H1 (cell line): ENCODE measurements around the gene RBCK1. TPM values are rescaled to one million over a fixed set of nuclear protein-coding genes. Genes with fewer than 3 reads are reported as not detected.

Experiments
- CTCF ChIA-PET: fragments of 300-600 bp; sonication (Branson Sonifier 250); formaldehyde crosslinking; loops from one replicate; lab custom pipeline; 2021; ENCODE audit not compliant: partially characterized antibody; lab: Charles Lee
- POLR2A ChIA-PET: fragments of 300-600 bp; sonication (Branson Sonifier 250); formaldehyde crosslinking; loops from one replicate; lab custom pipeline; 2021; ENCODE audit warnings: inconsistent platforms; ENCODE audit not compliant: partially characterized antibody; lab: Charles Lee
- DNase-seq, 2 experiments: peaks; one replicate each; pipeline versions ENCODE4 v3.0.0 to v3.0.0-alpha.2; 2010 to 2022; ENCODE audit warnings: low spot score in 2 of 2, low read depth in 1 of 2, mixed read lengths in 1 of 2
- FAIRE-seq: peaks from 2 replicates; lab custom pipeline; 2011; peaks lifted over from hg19 to GRCh38; lab: Jason Lieb, UNC
- H2AFZ ChIP-seq: 2 replicates; pipeline ENCODE4 v1.8.1; 2012; ENCODE audit warnings: low read length, inconsistent platforms
- H2AK5ac ChIP-seq: 2 replicates; pipeline ENCODE4 v1.6.1; 2013; ENCODE audit warnings: low read depth, low read length
- H2BK120ac ChIP-seq: replicated peaks from 2 replicates; pipeline ENCODE3; 2013; ENCODE audit warnings: low read depth, low read length, inconsistent platforms
- H2BK12ac ChIP-seq: 2 replicates; pipeline ENCODE4 v1.6.1; 2013; ENCODE audit warnings: low read depth, low read length
- H2BK15ac ChIP-seq: 2 replicates; pipeline ENCODE4 v1.6.1; 2013; ENCODE audit warnings: low read length
- H2BK20ac ChIP-seq: 2 replicates; pipeline ENCODE4 v1.6.1; 2013; ENCODE audit warnings: low read length
- H2BK5ac ChIP-seq: 2 replicates; pipeline ENCODE4 v1.6.1; 2013; ENCODE audit warnings: low read depth, low read length
- H3K14ac ChIP-seq: 2 replicates; pipeline ENCODE4 v1.6.1; 2013; ENCODE audit warnings: inconsistent platforms; ENCODE audit not compliant: insufficient read length
- H3K18ac ChIP-seq: 2 replicates; pipeline ENCODE4 v1.6.1; 2013; ENCODE audit warnings: low read length; ENCODE audit errors: extremely low read depth
- H3K23ac ChIP-seq: 2 replicates; pipeline ENCODE4 v1.6.1; 2013; ENCODE audit warnings: inconsistent platforms; ENCODE audit not compliant: insufficient read length
- H3K23me2 ChIP-seq: 2 replicates; pipeline ENCODE4 v1.6.1; 2013; ENCODE audit warnings: low read depth, low read length
- H3K27ac ChIP-seq: 2 replicates; pipeline ENCODE4 v1.6.1; 2011; ENCODE audit warnings: low read depth, low read length, inconsistent platforms
- H3K27me3 ChIP-seq, 4 experiments: replicated peaks in 1 of 4; 1 replicate in 1 of 4; 2 replicates in 3 of 4; pipeline versions ENCODE4 v1.6.1 to v1.8.1; 2011 to 2013; ENCODE audit warnings: low read length in 3 of 4, mild to moderate bottlenecking in 3 of 4, inconsistent platforms in 2 of 4, mixed read lengths in 2 of 4, moderate library complexity in 1 of 4; ENCODE audit not compliant: control insufficient read depth in 3 of 4, insufficient read depth in 3 of 4; ENCODE audit errors: extremely low read depth in 1 of 4
- H3K36me3 ChIP-seq, 4 experiments: 2 replicates each; pipeline versions ENCODE4 v1.6.1 to v1.8.1; 2011 to 2013; ENCODE audit warnings: mild to moderate bottlenecking in 4 of 4, low read length in 3 of 4, moderate library complexity in 2 of 4, control low read depth in 1 of 4, inconsistent platforms in 1 of 4; ENCODE audit not compliant: insufficient read depth in 4 of 4, control insufficient read depth in 2 of 4
- H3K4ac ChIP-seq: replicated peaks from 2 replicates; pipeline ENCODE3; 2013; ENCODE audit warnings: low read length, low read depth, mixed read lengths, inconsistent platforms; ENCODE audit not compliant: insufficient read length
- H3K4me1 ChIP-seq, 4 experiments: replicated peaks in 1 of 4; 1 replicate in 1 of 4; 2 replicates in 3 of 4; pipeline versions ENCODE4 v1.6.1 to v1.8.1; 2011 to 2013; ENCODE audit warnings: low read length in 3 of 4, inconsistent platforms in 2 of 4, mixed read lengths in 1 of 4; ENCODE audit not compliant: insufficient read depth in 4 of 4, control insufficient read depth in 3 of 4
- H3K4me2 ChIP-seq, 2 experiments: 2 replicates each; pipeline versions ENCODE4 v1.6.1 to v1.8.1; 2011 to 2013; ENCODE audit warnings: low read depth in 2 of 2, low read length in 2 of 2, control low read depth in 1 of 2, inconsistent platforms in 1 of 2, mild to moderate bottlenecking in 1 of 2; ENCODE audit not compliant: insufficient read depth in 1 of 2
- H3K4me3 ChIP-seq, 4 experiments: fragments of 200-600, 300-600 bp in 1 of 4; sonication (generic), shearing (Covaris generic), sonication (Bioruptor Twin) in 1 of 4; 2 replicates each; pipeline versions ENCODE4 v1.5.1 to v1.8.1; 2011 to 2016; ENCODE audit warnings: low read length in 4 of 4, low read depth in 3 of 4, control low read depth in 2 of 4, inconsistent platforms in 2 of 4, mild to moderate bottlenecking in 2 of 4, mixed read lengths in 1 of 4, moderate library complexity in 1 of 4; ENCODE audit not compliant: insufficient read depth in 2 of 4; ENCODE audit errors: extremely low read depth in 1 of 4
- H3K56ac ChIP-seq: replicated peaks from 2 replicates; pipeline ENCODE3; 2013; ENCODE audit warnings: low read depth, mild to moderate bottlenecking, mixed read lengths, low read length, inconsistent platforms; ENCODE audit not compliant: insufficient read length
- H3K79me1 ChIP-seq: 2 replicates; pipeline ENCODE4 v1.6.1; 2013; ENCODE audit warnings: low read depth, low read length, control low read depth
- H3K79me2 ChIP-seq, 2 experiments: 2 replicates each; pipeline versions ENCODE4 v1.6.1 to v1.8.1; 2012 to 2013; ENCODE audit warnings: low read length in 2 of 2, mild to moderate bottlenecking in 2 of 2, inconsistent platforms in 1 of 2; ENCODE audit not compliant: insufficient read depth in 2 of 2, control insufficient read depth in 1 of 2
- H3K9ac ChIP-seq, 4 experiments: replicated peaks in 1 of 4; 1 replicate in 1 of 4; 2 replicates in 3 of 4; pipeline versions ENCODE4 v1.6.1 to v1.8.1; 2011 to 2013; ENCODE audit warnings: low read depth in 3 of 4, low read length in 3 of 4, control low read depth in 2 of 4, mild to moderate bottlenecking in 2 of 4, moderate library complexity in 2 of 4, inconsistent platforms in 1 of 4; ENCODE audit errors: extremely low read depth in 1 of 4
- H3K9me3 ChIP-seq, 2 experiments: 2 replicates each; pipeline versions ENCODE4 v1.6.1 to v1.8.1; 2012 to 2013; ENCODE audit warnings: mild to moderate bottlenecking in 2 of 2, moderate library complexity in 2 of 2, control low read depth in 1 of 2, inconsistent platforms in 1 of 2, low read depth in 1 of 2, low read length in 1 of 2, mixed read lengths in 1 of 2; ENCODE audit not compliant: insufficient read depth in 2 of 2
- H4K20me1 ChIP-seq, 2 experiments: replicated peaks in 1 of 2; 2 replicates each; pipeline versions ENCODE3 to v1.8.1; 2011 to 2013; ENCODE audit warnings: inconsistent platforms in 2 of 2, low read length in 2 of 2, mild to moderate bottlenecking in 1 of 2; ENCODE audit not compliant: insufficient read depth in 2 of 2, control insufficient read depth in 1 of 2
- H4K5ac ChIP-seq: 2 replicates; pipeline ENCODE4 v1.6.1; 2013; ENCODE audit warnings: low read length, low read depth, mixed read lengths, inconsistent platforms; ENCODE audit not compliant: insufficient read length
- H4K8ac ChIP-seq: 2 replicates; pipeline ENCODE4 v1.8.0; 2013; ENCODE audit warnings: mild to moderate bottlenecking, moderate library complexity, low read length, inconsistent platforms; ENCODE audit not compliant: insufficient read depth; ENCODE audit errors: extremely low read depth
- H4K91ac ChIP-seq: replicated peaks from 2 replicates; pipeline ENCODE3; 2013; ENCODE audit warnings: low read length, mixed read lengths, inconsistent platforms; ENCODE audit not compliant: insufficient read length
- CBX8 ChIP-seq: fragments of 300-800, 300-1000 bp; sonication (generic); IDR thresholded peaks from 2 replicates; pipeline ENCODE4 v1.7.1; 2016; ENCODE audit warnings: low read depth, low read length, borderline replicate concordance
- GABPA ChIP-seq: IDR thresholded peaks from 2 replicates; pipeline ENCODE4 v1.6.1; 2011; ENCODE audit warnings: mild to moderate bottlenecking, low read length, moderate library complexity, borderline replicate concordance; ENCODE audit not compliant: insufficient read depth
- JUN ChIP-seq: IDR thresholded peaks from 2 replicates; pipeline ENCODE4 v1.6.1; 2011; ENCODE audit warnings: low read depth, mild to moderate bottlenecking, improper control_type of control experiment, low read length
- POLR2A ChIP-seq, 2 experiments: IDR thresholded peaks; 1 replicate in 1 of 2; 2 replicates in 1 of 2; pipeline ENCODE4 v1.6.1; 2011; ENCODE audit warnings: low read depth in 2 of 2, low read length in 2 of 2, mild to moderate bottlenecking in 2 of 2; ENCODE audit errors: control extremely low read depth in 1 of 2
- POLR2AphosphoS5 ChIP-seq: IDR thresholded peaks from 2 replicates; pipeline ENCODE4 v1.6.1; 2011; ENCODE audit warnings: low read depth, low read length
- POU5F1 ChIP-seq: IDR thresholded peaks from 2 replicates; pipeline ENCODE4 v1.6.1; 2011; ENCODE audit warnings: low read depth, mild to moderate bottlenecking, low read length, moderate library complexity
- SIRT6 ChIP-seq: IDR thresholded peaks from one replicate; pipeline ENCODE4 v1.7.1; 2012; ENCODE audit warnings: low read length, inconsistent platforms
- SP4 ChIP-seq: IDR thresholded peaks from 2 replicates; pipeline ENCODE4 v1.6.1; 2012; ENCODE audit warnings: low read length, inconsistent platforms
- TAF7 ChIP-seq: optimal IDR thresholded peaks from 2 replicates; pipeline ENCODE3; 2011; ENCODE audit warnings: low read depth, mild to moderate bottlenecking, inconsistent platforms, low read length, moderate library complexity, borderline replicate concordance
- TBP ChIP-seq: IDR thresholded peaks from 2 replicates; pipeline ENCODE4 v1.6.1; 2011; ENCODE audit warnings: low read depth, low read length, improper control_type of control experiment
- TEAD4 ChIP-seq: IDR thresholded peaks from 2 replicates; pipeline ENCODE4 v1.6.1; 2012; ENCODE audit warnings: low read depth, low read length, inconsistent platforms, mixed read lengths
- ZNF274 ChIP-seq: IDR thresholded peaks from 2 replicates; pipeline ENCODE4 v1.7.0; 2012; ENCODE audit warnings: low read length, borderline replicate concordance; ENCODE audit errors: extremely low read depth
- WGBS, 2 experiments: shearing (Covaris generic) in 1 of 2; methylation state at CpG; one replicate each; pipeline versions ENCODE4 v1.1.6 to v1.1.7; 2013 to 2015; ENCODE audit warnings: low lambda C conversion rate in 2 of 2, mixed read lengths in 2 of 2, inconsistent platforms in 1 of 2, low coverage in 1 of 2, missing lambda C conversion rate in 1 of 2; ENCODE audit not compliant: insufficient replicate concordance in 2 of 2, insufficient coverage in 1 of 2, insufficient read length in 1 of 2; ENCODE audit errors: extremely low coverage in 1 of 2, missing lambda C conversion rate in 1 of 2; 5-methylcytosine and 5-hydroxymethylcytosine counted together
- polyA plus RNA-seq, 7 experiments: library from polyadenylated mRNA; depleted of rRNA in 3 of 7; stranded (reverse) in 5 of 7; unstranded in 2 of 7; fragments of >200 nt in 5 of 7; fragments of 200-250 nt in 2 of 7; gene quantifications; 1 replicate in 5 of 7; 2 replicates in 1 of 7; 4 replicates in 1 of 7; pipeline versions ENCODE4 v1.2.1 to v1.2.3, GENCODE V29; 2011 to 2013; ENCODE audit warnings: missing spikeins in 2 of 7, mixed read lengths in 2 of 7
- total RNA-seq: library from RNA; stranded (reverse); fragmentation: NEBNext Ultra II Directional; extraction: Animal tissue kit (Norgen Biotek cat#: 25700); gene quantifications from 2 replicates; pipeline ENCODE4 v1.2.1, GENCODE V29; 2021

Gene RBCK1
- total and polyA plus RNA-seq, 2 of the 8 experiments (the other 6 are each of a cell fraction or from before 2014, with no cell fraction given), result 43.1 to 54.7 TPM

DNA sequence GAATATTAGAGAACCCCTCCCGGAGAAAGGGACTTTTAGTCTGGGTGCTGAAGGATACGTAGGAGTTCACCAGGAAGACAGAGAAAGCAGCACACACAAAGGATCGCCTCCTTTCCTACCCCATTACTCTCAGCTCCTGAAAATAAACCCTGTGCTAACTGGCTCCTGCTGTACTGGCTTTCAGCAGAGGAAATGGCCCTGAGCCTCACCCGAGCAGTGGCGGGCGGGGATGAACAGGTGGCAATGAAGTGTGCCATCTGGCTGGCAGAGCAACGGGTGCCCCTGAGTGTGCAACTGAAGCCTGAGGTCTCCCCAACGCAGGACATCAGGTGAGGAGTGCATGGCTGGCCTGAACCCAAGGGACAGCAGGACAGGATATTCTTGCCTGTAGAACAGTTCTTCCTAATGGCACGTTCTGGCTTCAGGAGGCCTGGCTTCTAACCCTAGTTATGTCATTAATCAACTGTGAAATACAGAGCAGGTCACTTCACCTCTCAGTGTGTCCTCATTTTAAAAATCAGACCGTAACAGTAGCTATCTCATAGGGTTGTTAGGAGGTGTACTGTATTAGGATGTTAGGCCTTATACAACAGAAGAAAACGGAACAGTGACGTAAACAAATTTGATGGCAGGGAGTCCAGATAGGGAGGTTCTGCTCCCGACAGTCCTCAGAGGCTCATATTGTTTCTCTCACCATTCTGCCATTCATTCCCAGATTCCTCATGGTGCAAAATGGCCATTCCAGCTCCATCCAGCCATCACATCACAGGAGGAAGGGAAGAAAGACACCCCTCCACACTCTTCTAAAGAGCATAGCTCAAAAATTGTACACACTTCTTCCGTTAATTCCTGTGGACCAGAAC lies 1.8 kb downstream of the RBCK1 start:
- H2BK120ac ChIP-seq, result no peak overlapping the region
- H4K91ac ChIP-seq, result no peak overlapping the region
- H2BK12ac ChIP-seq, result no peak overlapping the region
- H2AFZ ChIP-seq, result no peak overlapping the region
- H3K4me3 ChIP-seq, result peak overlapping the region in 1 of 4 experiments; percentile 100; a peak in 2 of 8 replicates
- H3K4me1 ChIP-seq, result peaks cover 0 to 10% (median 6%) of the 10 kb centered on the region in 4 experiments; a peak in 5 of 7 replicates
- 0 out of 4 replicates have a peak, but pooled peaks cover 0 to 3% of the 10 kb centered on the region in 2 experiments for H3K9me3 ChIP-seq
- H4K8ac ChIP-seq, result no peak overlapping the region
- H3K36me3 ChIP-seq, result peaks cover 0 to 21% (median 9%) of the 10 kb centered on the region in 4 experiments; a peak in 6 of 8 replicates
- H3K9ac ChIP-seq, result 0 out of 7 replicates have a peak overlapping the region, but pooled peaks of 1 of the 4 experiments have one; percentile 17
- POLR2A ChIA-PET, result interaction anchor here (0.8 to 1.1 kb wide), 4 partner anchors 10 to 27 kb away, joined by 3 to 5 read pairs (median 3); no protein-coding TSS in a partner anchor
- no peak overlapping the region for H2AK5ac ChIP-seq
- no peak overlapping the region for H2BK15ac ChIP-seq
- H3K56ac ChIP-seq, result no peak overlapping the region
- no peak overlapping the region for H3K23ac ChIP-seq
- H3K4ac ChIP-seq, result no peak overlapping the region
- 95% methylated on average over 14 of the region's 14 CpGs; no CpG with 5 or more reads in 1 of the 2 experiments for WGBS, 2 experiments
- CTCF ChIA-PET, result interaction anchor here (0.9 to 1.8 kb wide), 3 partner anchors 22 to 329 kb away, joined by 3 to 4 read pairs (median 4); no protein-coding TSS in a partner anchor
- no peak overlapping the region for H3K18ac ChIP-seq
- peak overlapping the region in 1 of 2 experiments; percentile 98; a peak in 1 of 4 replicates for H3K4me2 ChIP-seq
- H3K27ac ChIP-seq, result no peak overlapping the region
- H3K27me3 ChIP-seq, result no peaks in the 10 kb centered on the region
- H3K79me1 ChIP-seq, result peaks cover 12% of the 10 kb centered on the region
- H3K23me2 ChIP-seq, result peaks cover 13% of the 10 kb centered on the region
- DNase-seq, result no peak
- H2BK5ac ChIP-seq, result no peak overlapping the region
- peaks cover 0 to 4% of the 10 kb centered on the region in 2 experiments for H4K20me1 ChIP-seq
- no peak overlapping the region for H4K5ac ChIP-seq
- no peak for FAIRE-seq
- H3K79me2 ChIP-seq, result peaks cover 0 to 37% of the 10 kb centered on the region in 2 experiments; a peak in 2 of 4 replicates
- H2BK20ac ChIP-seq, result no peak overlapping the region
- no peak overlapping the region for H3K14ac ChIP-seq
- no peak for TF ChIP-seq SIRT6
- TF ChIP-seq TBP, result no peak
- no peak for TF ChIP-seq TEAD4
- TF ChIP-seq CBX8, result no peak
- TF ChIP-seq TAF7, result no peak
- TF ChIP-seq POLR2A (IDR thresholded peaks at IDR 0.05; ENCODE audit: control extremely low read depth in 1 of 2, low read depth in 2 of 2, low read length in 2 of 2), result no peak
- no peak for TF ChIP-seq JUN
- no peak for TF ChIP-seq GABPA
- TF ChIP-seq POU5F1, result no peak
- TF ChIP-seq SP4, result no peak
- TF ChIP-seq POLR2AphosphoS5, result no peak
- TF ChIP-seq ZNF274, result no peak
